NCI-H2171 (cell line): Measurements from ENCODE around the gene DCAKD.
A peak's percentile ranks its signal among the peaks of the same experiment; 100 is the strongest.

ENCODE experiments used
- DNase-seq: peaks from one replicate; lab custom pipeline; 2025; lab: John Stamatoyannopoulos, UW

DCAKD gene

DNA sequence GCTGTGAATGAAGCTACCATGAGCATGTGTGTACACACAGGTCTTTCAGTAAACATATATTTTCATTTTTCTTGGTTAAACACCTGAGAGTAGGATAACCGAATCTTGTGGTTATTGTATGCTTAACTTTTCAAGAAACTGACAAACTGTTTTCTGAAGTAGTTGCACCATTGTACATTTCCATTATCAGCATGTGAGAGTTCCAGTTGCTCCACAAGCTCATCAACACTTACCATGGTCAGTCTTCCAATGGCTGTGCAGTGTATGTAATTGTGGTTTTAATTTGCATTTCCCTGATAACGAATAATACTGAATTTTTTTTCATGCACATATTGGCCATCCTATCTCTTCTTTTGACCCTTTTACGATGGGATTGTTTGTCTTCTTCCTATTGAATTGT, 52.0 kb downstream of the DCAKD start:
- no peak for DNase-seq

DNA sequence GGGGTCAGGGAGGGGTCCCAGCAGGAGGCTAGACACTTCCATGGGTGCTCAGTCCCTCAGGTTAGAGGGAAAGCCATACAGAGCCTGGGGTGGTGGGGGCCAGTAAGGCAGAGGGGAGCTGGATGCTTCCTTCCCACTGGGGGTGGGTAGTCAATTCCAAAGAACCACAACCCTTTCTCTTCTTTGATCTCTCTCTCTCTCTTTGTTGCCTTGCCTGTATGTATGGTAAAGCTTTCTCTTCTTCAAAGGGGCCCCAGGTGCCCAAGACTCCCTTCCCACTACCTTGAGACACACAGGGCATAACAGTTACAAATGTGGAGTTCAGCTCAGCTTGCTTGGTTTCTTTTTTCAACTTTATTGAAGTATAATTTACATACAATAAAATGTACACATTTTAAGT, 52.8 kb downstream of the DCAKD start:
- no peak for DNase-seq

DNA sequence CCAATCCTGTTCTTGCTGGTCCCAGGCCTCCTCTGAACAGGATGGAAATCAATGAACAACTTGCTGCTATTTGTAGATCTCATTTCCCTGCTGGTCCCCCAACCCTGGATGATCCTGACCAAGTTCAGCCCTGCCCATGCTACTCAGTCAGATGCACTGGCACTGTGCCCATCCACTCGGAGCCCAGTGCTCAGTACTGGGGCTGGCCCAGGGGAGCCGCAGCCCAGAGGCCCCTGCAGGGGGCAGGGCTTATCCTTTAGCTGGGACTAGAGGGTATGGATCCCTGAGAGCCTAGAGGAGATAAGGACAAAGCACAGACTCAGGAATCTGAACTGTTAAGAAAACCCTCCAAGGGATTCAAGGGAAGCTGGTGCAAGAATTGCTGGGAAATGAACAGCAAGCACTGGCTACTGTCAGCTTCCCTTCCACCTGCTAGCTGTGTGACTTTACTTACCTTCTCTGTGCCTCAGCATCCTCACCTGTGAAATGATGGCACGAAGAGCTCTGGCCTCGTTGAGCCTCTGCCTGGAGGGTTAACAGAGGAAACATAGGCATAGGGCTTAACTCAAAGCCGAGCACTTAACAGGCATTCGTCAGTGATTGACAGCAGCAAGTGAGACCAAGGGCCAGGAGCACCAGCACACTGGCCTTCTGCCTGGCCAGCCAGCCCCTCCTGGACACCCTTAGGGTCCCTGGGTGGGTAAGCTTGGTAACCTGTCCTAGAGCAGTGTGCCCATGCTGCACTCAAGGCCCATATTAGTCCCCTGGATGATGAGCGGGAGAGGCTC, 53.5 kb downstream of the DCAKD start:
- DNase-seq: peak; percentile 46

- DNase-seq: no peak
These were observed 55.1 kb downstream of the DCAKD start for GRCh38 chr17:44996304-44996703.

DNA sequence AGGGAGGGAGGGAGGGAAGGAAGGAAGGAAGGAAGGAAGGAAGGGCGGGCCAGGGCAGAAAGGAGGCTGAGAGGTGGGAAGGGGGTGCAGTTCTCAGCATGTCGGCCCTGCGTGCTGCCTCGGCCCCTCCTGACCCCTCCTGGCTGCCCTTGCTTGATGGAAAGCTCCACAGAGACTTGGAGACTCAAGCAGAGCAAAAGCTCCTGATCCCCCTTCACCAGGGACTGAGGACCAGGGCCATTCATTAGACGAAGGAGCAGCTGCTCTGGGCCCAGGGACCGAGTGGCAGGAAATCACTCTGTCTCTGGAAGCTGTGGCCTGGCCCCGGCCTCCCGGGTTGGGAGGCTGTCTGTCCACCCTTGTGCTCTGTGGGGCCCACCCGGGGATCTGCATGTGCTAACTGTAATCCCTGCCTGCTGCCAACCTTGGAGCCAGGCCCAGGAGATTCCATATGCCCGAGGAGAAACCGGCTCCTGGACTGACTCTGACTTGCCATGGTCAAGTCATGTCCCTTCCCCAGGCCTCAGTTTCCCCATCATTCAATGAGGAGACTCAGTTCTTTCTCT, 55.9 kb downstream of the DCAKD start:
- no peak for DNase-seq

GRCh38 chr17:44992242-44992939, 59.0 kb downstream of the DCAKD start:
- no peak for DNase-seq

- peak; percentile 47 for DNase-seq
These were observed 60.4 kb downstream of the DCAKD start for GRCh38 chr17:44990994-44991393.

GRCh38 chr17:44989552-44990138, 61.8 kb downstream of the DCAKD start:
- no peak for DNase-seq

DNA sequence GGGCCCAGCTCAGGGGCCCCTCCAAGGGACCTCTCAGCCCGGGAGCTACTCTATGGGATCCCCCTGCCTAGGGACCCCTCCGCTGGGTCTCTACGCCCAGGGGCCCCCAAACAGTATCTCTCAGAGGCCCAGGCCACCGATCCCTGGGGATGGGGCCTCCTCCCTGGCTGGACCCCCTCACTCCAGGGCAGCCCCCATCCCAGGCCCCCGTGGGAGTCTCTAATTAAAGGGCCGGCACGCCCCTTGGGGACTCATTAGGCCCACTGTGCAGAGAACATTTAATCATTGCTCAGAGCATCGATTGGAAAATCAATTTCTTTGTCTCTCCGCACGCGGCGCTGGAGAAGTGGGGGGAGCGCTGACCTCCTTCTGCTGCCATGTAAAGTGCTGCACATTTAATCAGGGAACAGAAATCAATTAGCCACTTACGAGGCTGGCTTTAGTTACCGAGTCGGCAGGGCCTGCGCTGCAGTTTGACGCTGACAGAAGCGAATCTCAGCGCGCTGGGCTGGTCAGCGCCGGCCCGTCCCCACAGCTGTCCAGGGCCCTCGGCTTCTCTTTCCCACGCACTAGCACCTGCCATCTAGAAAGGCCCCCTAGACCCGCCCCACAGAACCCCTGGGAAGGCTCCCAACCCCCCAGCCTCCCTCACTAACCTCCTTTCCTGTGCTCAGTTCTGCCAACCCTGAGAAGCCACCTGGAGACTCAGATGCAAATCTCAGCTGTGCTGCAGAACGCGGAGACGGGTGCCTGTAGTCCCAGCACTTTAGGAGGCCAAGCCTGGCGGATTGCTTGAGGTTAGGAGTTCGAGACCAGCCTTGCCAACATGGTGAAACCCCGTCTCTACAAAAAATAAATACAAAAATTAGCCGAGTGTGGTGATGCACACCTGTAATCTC, 63.1 kb downstream of the DCAKD start:
- DNase-seq: no peak

- DNase-seq: no peak
These were observed 67.9 kb downstream of the DCAKD start for GRCh38 chr17:44983563-44983962.

DNA sequence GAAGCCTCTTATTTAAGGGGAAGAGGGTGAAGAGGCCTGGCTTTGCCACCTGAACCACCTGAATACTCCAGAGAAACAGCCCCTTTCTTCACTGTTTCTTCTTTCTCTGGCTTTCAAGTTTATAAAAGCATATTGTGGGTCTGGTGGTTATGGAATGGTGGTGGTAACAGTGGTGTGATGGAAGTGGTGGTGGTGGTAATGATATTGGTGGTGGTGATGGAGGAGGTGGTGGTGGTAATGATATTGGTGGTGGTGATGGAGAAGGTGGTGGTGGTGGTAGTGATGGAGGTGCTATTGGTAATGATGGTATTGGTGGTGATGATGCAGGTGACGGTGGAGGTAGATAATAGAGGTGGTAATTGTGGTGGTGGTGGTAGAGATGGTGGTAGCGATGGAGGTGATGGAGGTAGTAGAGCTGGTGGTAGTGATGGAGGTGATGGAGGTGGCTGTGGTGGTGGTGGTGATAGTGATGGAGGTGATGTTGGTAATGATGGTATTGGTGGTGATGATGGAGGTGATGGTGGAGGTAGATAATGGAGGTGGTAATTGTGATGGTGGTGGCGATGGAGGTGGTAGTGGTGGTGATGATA, 69.2 kb downstream of the DCAKD start:
- no peak for DNase-seq

- no peak for DNase-seq
These were observed 70.0 kb downstream of the DCAKD start for GRCh38 chr17:44981221-44981968.

GRCh38 chr17:44979426-44979995, 71.9 kb downstream of the DCAKD start:
- peak; percentile 57 for DNase-seq

DNA sequence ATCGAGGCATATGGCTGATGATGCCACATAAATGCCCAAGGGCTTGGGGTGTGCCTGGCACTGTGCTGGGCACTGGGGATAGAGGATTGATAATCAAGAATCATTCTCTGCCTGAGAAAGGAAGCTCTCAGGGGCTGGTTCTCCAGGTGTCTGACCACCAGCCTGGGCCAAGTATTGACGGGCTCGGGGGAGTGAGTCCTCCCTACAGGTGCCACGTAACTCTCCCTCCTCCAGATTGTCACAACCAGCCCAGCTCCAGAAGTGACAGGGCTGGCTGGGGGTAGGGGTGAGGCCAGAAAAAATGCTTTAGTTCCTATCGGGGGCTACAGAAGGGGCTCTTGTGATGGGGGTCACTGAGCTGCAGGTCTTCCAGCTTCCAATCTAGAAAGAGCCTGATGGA, 72.6 kb downstream of the DCAKD start:
- no peak for DNase-seq

- no peak for DNase-seq
These were observed 73.5 kb downstream of the DCAKD start for GRCh38 chr17:44977814-44978550.

- DNase-seq: no peak
These were observed 74.4 kb downstream of the DCAKD start for GRCh38 chr17:44977065-44977464.

DNA sequence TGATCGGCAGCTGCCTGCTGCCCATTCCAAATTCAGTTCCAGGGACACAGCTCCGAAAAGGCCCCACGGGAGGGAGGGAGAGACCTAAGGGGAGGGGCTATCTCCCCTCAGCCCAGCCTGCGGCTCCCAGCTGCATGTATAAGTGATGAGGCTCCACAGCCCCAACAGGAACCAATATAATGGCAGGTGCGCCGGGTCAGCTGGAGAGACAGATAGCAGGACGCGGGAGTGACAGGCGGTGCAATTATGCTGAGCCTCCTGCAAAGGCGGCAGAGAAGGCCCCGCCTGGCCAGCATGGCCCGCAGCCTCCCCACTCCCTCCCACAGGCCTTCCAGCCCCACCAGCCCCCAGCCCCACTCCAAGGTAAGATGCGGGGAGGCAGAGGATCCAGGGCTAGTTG, 75.2 kb downstream of the DCAKD start:
- DNase-seq: no peak
